ENCODE data around the gene GYS2.

GYS2 gene

GRCh38 chr12:21552635-21553328, 51.9 kb downstream of the GYS2 start:
- Mint-ChIP-seq H3K27ac (no peak overlapping the region), H3K9me3 (no peaks in the 10 kb centered on the region), H3K36me3 (ENCODE audit: low read depth) (no peaks in the 10 kb centered on the region), H3K4me1 (ENCODE audit: low read depth) (no peaks in the 10 kb centered on the region), H3K27me3 (ENCODE audit: low read depth) (no peaks in the 10 kb centered on the region), H3K4me3 (no peak overlapping the region)

- Mint-ChIP-seq H3K4me1 (ENCODE audit: low read depth) (no peaks in the 10 kb centered on the region), H3K27ac (no peak overlapping the region), H3K36me3 (ENCODE audit: low read depth) (no peaks in the 10 kb centered on the region), H3K27me3 (ENCODE audit: low read depth) (no peaks in the 10 kb centered on the region), H3K9me3 (no peaks in the 10 kb centered on the region), H3K4me3 (no peak overlapping the region)
Measured at GRCh38 chr12:21551841-21552465, 52.7 kb downstream of the GYS2 start.

GRCh38 chr12:21547437-21547836, 57.2 kb downstream of the GYS2 start:
- no peaks in the 10 kb centered on the region for H3K27me3 Mint-ChIP-seq (ENCODE audit: low read depth)
- no peaks in the 10 kb centered on the region for H3K4me1 Mint-ChIP-seq (ENCODE audit: low read depth)
- H3K36me3 Mint-ChIP-seq (ENCODE audit: low read depth): no peaks in the 10 kb centered on the region
- H3K4me3 Mint-ChIP-seq: no peak overlapping the region
- H3K9me3 Mint-ChIP-seq: no peaks in the 10 kb centered on the region
- no peak overlapping the region for H3K27ac Mint-ChIP-seq

GRCh38 chr12:21546716-21547115, 57.9 kb downstream of the GYS2 start:
- Mint-ChIP-seq H3K4me3 (no peak overlapping the region), H3K9me3 (no peaks in the 10 kb centered on the region), H3K36me3 (ENCODE audit: low read depth) (no peaks in the 10 kb centered on the region), H3K4me1 (ENCODE audit: low read depth) (no peaks in the 10 kb centered on the region), H3K27ac (no peak overlapping the region), H3K27me3 (ENCODE audit: low read depth) (no peaks in the 10 kb centered on the region)

GRCh38 chr12:21545557-21545956, 59.1 kb downstream of the GYS2 start:
- Mint-ChIP-seq H3K9me3 (no peaks in the 10 kb centered on the region), H3K4me1 (ENCODE audit: low read depth) (no peaks in the 10 kb centered on the region), H3K27me3 (ENCODE audit: low read depth) (no peaks in the 10 kb centered on the region), H3K27ac (no peak overlapping the region), H3K4me3 (no peak overlapping the region), H3K36me3 (ENCODE audit: low read depth) (no peaks in the 10 kb centered on the region)

- H3K4me1 Mint-ChIP-seq (ENCODE audit: low read depth): no peaks in the 10 kb centered on the region
- H3K4me3 Mint-ChIP-seq: no peak overlapping the region
- no peaks in the 10 kb centered on the region for H3K36me3 Mint-ChIP-seq (ENCODE audit: low read depth)
- no peaks in the 10 kb centered on the region for H3K27me3 Mint-ChIP-seq (ENCODE audit: low read depth)
- H3K27ac Mint-ChIP-seq: no peak overlapping the region
- no peaks in the 10 kb centered on the region for H3K9me3 Mint-ChIP-seq
Measured at GRCh38 chr12:21543151-21543550, 61.5 kb downstream of the GYS2 start.

GRCh38 chr12:21542403-21542802, 62.2 kb downstream of the GYS2 start:
- no peaks in the 10 kb centered on the region for H3K27me3 Mint-ChIP-seq (ENCODE audit: low read depth)
- H3K36me3 Mint-ChIP-seq (ENCODE audit: low read depth): no peaks in the 10 kb centered on the region
- H3K9me3 Mint-ChIP-seq: no peaks in the 10 kb centered on the region
- no peak overlapping the region for H3K27ac Mint-ChIP-seq
- no peak overlapping the region for H3K4me3 Mint-ChIP-seq
- no peaks in the 10 kb centered on the region for H3K4me1 Mint-ChIP-seq (ENCODE audit: low read depth)

- Mint-ChIP-seq H3K4me1 (ENCODE audit: low read depth) (no peaks in the 10 kb centered on the region), H3K4me3 (no peak overlapping the region), H3K27me3 (ENCODE audit: low read depth) (no peaks in the 10 kb centered on the region), H3K27ac (no peak overlapping the region), H3K36me3 (ENCODE audit: low read depth) (no peaks in the 10 kb centered on the region), H3K9me3 (no peaks in the 10 kb centered on the region)
Measured at GRCh38 chr12:21541773-21542172, 62.9 kb downstream of the GYS2 start.

GRCh38 chr12:21539797-21540196, 64.8 kb downstream of the GYS2 start:
- Mint-ChIP-seq H3K4me1 (ENCODE audit: low read depth) (no peaks in the 10 kb centered on the region), H3K36me3 (ENCODE audit: low read depth) (no peaks in the 10 kb centered on the region), H3K27me3 (ENCODE audit: low read depth) (no peaks in the 10 kb centered on the region), H3K27ac (no peak overlapping the region), H3K4me3 (no peak overlapping the region), H3K9me3 (no peaks in the 10 kb centered on the region)

GRCh38 chr12:21538061-21538653, 66.5 kb downstream of the GYS2 start:
- no peak overlapping the region for H3K27ac Mint-ChIP-seq

GRCh38 chr12:21529456-21529855, 75.2 kb downstream of the GYS2 start:
- Mint-ChIP-seq H3K36me3 (ENCODE audit: low read depth) (peaks cover 1% of the 10 kb centered on the region), H3K4me3 (no peak overlapping the region), H3K9me3 (no peaks in the 10 kb centered on the region), H3K27ac (no peak overlapping the region), H3K4me1 (ENCODE audit: low read depth) (peaks cover 8% of the 10 kb centered on the region), H3K27me3 (ENCODE audit: low read depth) (peaks cover 44% of the 10 kb centered on the region)

More at GRCh38 chr12:21538061-21538653, 66.5 kb downstream of the GYS2 start:
- H3K9me3 Mint-ChIP-seq: no peaks in the 10 kb centered on the region
- H3K36me3 Mint-ChIP-seq (ENCODE audit: low read depth): no peaks in the 10 kb centered on the region
- H3K4me3 Mint-ChIP-seq: no peak overlapping the region
- H3K27me3 Mint-ChIP-seq (ENCODE audit: low read depth): no peaks in the 10 kb centered on the region
- no peaks in the 10 kb centered on the region for H3K4me1 Mint-ChIP-seq (ENCODE audit: low read depth)

GRCh38 chr12:21528953-21529352, 75.7 kb downstream of the GYS2 start:
- H3K4me1 Mint-ChIP-seq (ENCODE audit: low read depth): peaks cover 8% of the 10 kb centered on the region
- H3K4me3 Mint-ChIP-seq: peak overlapping the region; percentile 67
- no peaks in the 10 kb centered on the region for H3K9me3 Mint-ChIP-seq
- peaks cover 1% of the 10 kb centered on the region for H3K36me3 Mint-ChIP-seq (ENCODE audit: low read depth)
- peaks cover 44% of the 10 kb centered on the region for H3K27me3 Mint-ChIP-seq (ENCODE audit: low read depth)
- H3K27ac Mint-ChIP-seq: no peak overlapping the region

GRCh38 chr12:21527451-21528180, 77.0 kb downstream of the GYS2 start:
- no peaks in the 10 kb centered on the region for H3K9me3 Mint-ChIP-seq
- H3K27me3 Mint-ChIP-seq (ENCODE audit: low read depth): peaks cover 44% of the 10 kb centered on the region
- no peak overlapping the region for H3K27ac Mint-ChIP-seq
- peak overlapping the region; percentile 66 for H3K4me3 Mint-ChIP-seq
- H3K4me1 Mint-ChIP-seq (ENCODE audit: low read depth): peaks cover 8% of the 10 kb centered on the region
- H3K36me3 Mint-ChIP-seq (ENCODE audit: low read depth): peaks cover 1% of the 10 kb centered on the region

GRCh38 chr12:21526721-21527345, 77.8 kb downstream of the GYS2 start:
- Mint-ChIP-seq H3K9me3 (no peaks in the 10 kb centered on the region), H3K36me3 (ENCODE audit: low read depth) (peaks cover 1% of the 10 kb centered on the region), H3K27me3 (ENCODE audit: low read depth) (peaks cover 44% of the 10 kb centered on the region), H3K27ac (no peak overlapping the region), H3K4me3 (peak overlapping the region; percentile 75), H3K4me1 (ENCODE audit: low read depth) (peaks cover 8% of the 10 kb centered on the region)

All from T-helper 1 cell treated with Interleukin-12 subunit alpha and Interleukin-12 subunit beta and Interleukin-4 antibody, amounts not matched to agents 30 μg/mL and 1 μg/mL, for 36 hours (primary cell).